Small intestine (tissue), 7 donors: ENCODE data around the gene IL17B. TPM values are rescaled to one million over a fixed set of nuclear protein-coding genes. Genes with fewer than 3 reads are reported as not detected.

Experiments
- DNase-seq, 2 donors: peaks; one replicate each; pipeline versions ENCODE4 v3.0.0 to v3.0.0-alpha.2; 2013
- FAIRE-seq: peaks from 2 replicates; lab custom pipeline; 2012; peaks lifted over from hg19 to GRCh38; lab: Jason Lieb, UNC
- H3K27ac ChIP-seq, 3 donors: one replicate each; pipeline ENCODE4 v1.5.1; 2013; ENCODE audit warnings: low read length in 2 of 3, mild to moderate bottlenecking in 2 of 3, control low read depth in 1 of 3, inconsistent platforms in 1 of 3, low read depth in 1 of 3, moderate library complexity in 1 of 3
- H3K27me3 ChIP-seq, 3 donors: one replicate each; pipeline ENCODE4 v1.6.1; 2013; ENCODE audit warnings: low read length in 3 of 3, inconsistent platforms in 1 of 3; ENCODE audit not compliant: control insufficient read depth in 3 of 3, insufficient read depth in 3 of 3
- H3K36me3 ChIP-seq, 3 donors: one replicate each; pipeline ENCODE4 v1.6.1; 2013; ENCODE audit warnings: low read length in 3 of 3, inconsistent platforms in 1 of 3, low read depth in 1 of 3, mild to moderate bottlenecking in 1 of 3, moderate library complexity in 1 of 3; ENCODE audit not compliant: control insufficient read depth in 3 of 3, insufficient read depth in 2 of 3
- H3K4me1 ChIP-seq, 3 donors: one replicate each; pipeline ENCODE4 v1.6.1; 2013; ENCODE audit warnings: low read length in 2 of 3, inconsistent platforms in 1 of 3, low read depth in 1 of 3, mild to moderate bottlenecking in 1 of 3, moderate library complexity in 1 of 3; ENCODE audit not compliant: control insufficient read depth in 3 of 3, insufficient read depth in 2 of 3
- H3K4me3 ChIP-seq, 3 donors: one replicate each; pipeline ENCODE4 v1.5.1; 2013; ENCODE audit warnings: low read length in 3 of 3, control low read depth in 1 of 3, inconsistent platforms in 1 of 3, low read depth in 1 of 3, mild to moderate bottlenecking in 1 of 3, moderate library complexity in 1 of 3
- H3K9me3 ChIP-seq, 2 donors: one replicate each; pipeline ENCODE4 v1.6.1; 2013; ENCODE audit warnings: low read depth in 1 of 2, low read length in 1 of 2; ENCODE audit not compliant: control insufficient read depth in 2 of 2, insufficient read depth in 1 of 2
- WGBS, 3 donors: extraction: QIAGEN DNeasy Blood & Tissue Kit; methylation state at CpG; one replicate each; pipeline ENCODE4 v1.1.7; 2013; 5-methylcytosine and 5-hydroxymethylcytosine counted together
- polyA plus RNA-seq, 4 donors: library from polyadenylated mRNA; stranded (reverse) in 3 of 4; unstranded in 1 of 4; fragments of 200-250 nt in 3 of 4; fragments of 120-200 nt in 1 of 4; gene quantifications; one replicate each; pipeline versions ENCODE4 v1.2.1 to v1.2.3, GENCODE V29; 2013
- donor health status: healthy with polysubstance abuse.
- donor health status: control.
- donor health status: control.
- donor health status: Bipolar disorder and iron deficiency.
- donor health status: healthy.

The IL17B gene
- polyA plus RNA-seq, 4 donors, result 0.98 to 2.1 TPM; not detected in 2

GRCh38 chr5:149381986-149382338 is 2.9 kb upstream of the IL17B start:
- Histone ChIP-seq H3K9me3 (no peaks in the 10 kb centered on the region), H3K27me3 (peaks cover 0 to 3% (median 0%) of the 10 kb centered on the region in 3 donors), H3K4me3 (no peak overlapping the region), H3K4me1 (peaks cover 0 to 19% (median 0%) of the 10 kb centered on the region in 3 donors), H3K27ac (peak overlapping the region in 2 of 3 donors; percentile 68 to 86), H3K36me3 (no peaks in the 10 kb centered on the region)
- 34 to 37% (median 36%) methylated on average over 16 of the region's 16 CpGs for WGBS, 3 donors
- FAIRE-seq, result no peak
- DNase-seq, result peak; percentile 60 to 82

- Histone ChIP-seq H3K27me3 (peaks cover 0 to 3% (median 0%) of the 10 kb centered on the region in 3 donors), H3K4me3 (no peak overlapping the region), H3K36me3 (peaks cover 0 to 4% (median 0%) of the 10 kb centered on the region in 3 donors), H3K9me3 (no peaks in the 10 kb centered on the region), H3K27ac (peak overlapping the region in 2 of 3 donors; percentile 68 to 78), H3K4me1 (peaks cover 0 to 18% (median 0%) of the 10 kb centered on the region in 3 donors)
- no peak for DNase-seq
- no peak for FAIRE-seq
- WGBS, 3 donors, result 51 to 57% (median 56%) methylated on average over 8 of the region's 8 CpGs
Measured at GRCh38 chr5:149381261-149381985, 2.3 kb upstream of the IL17B start.

- no peak overlapping the region for H3K4me3 ChIP-seq
- FAIRE-seq (no peak), DNase-seq (no peak)
- H3K27ac ChIP-seq, result peak overlapping the region in 2 of 3 donors; percentile 78 to 80
- peaks cover 0 to 10% (median 0%) of the 10 kb centered on the region in 3 donors for H3K4me1 ChIP-seq
- peaks cover 0 to 4% (median 0%) of the 10 kb centered on the region in 3 donors for H3K36me3 ChIP-seq
- 68 to 81% (median 78%) methylated on average over 16 of the region's 16 CpGs for WGBS, 3 donors
- peaks cover 0 to 3% (median 0%) of the 10 kb centered on the region in 3 donors for H3K27me3 ChIP-seq
- H3K9me3 ChIP-seq, result no peaks in the 10 kb centered on the region
Measured at GRCh38 chr5:149380466-149381121, 1.5 kb upstream of the IL17B start.

DNA sequence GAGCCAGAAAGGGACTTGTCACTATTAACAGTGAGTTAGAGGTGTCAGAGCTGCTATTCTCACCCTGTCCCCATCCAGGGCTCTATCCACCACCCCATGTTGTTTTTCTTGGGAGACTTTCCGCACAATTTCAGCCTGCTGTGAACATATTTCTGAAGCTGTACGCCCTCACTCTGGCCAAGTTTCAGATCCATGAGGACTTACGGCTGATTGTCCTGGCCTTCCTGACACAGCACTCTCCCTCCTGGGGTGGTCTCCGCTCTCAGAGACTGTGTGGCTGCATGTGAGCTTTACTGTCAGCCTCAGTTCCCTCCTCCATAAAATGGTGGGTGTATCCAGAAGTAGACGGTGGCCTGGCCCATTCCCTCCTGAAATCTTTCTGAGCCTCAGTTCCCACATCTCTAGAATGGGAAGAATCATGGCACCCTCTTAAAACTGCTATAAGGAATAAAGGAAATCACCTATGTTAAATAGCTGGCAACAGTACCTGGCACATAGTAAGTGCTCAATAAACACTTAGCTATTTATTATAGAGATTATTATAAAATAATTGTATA is 804 bp upstream of the IL17B start:
- Histone ChIP-seq H3K27ac (peak overlapping the region in 2 of 3 donors; percentile 76 to 78), H3K4me1 (peaks cover 0 to 6% (median 0%) of the 10 kb centered on the region in 3 donors)

DNA sequence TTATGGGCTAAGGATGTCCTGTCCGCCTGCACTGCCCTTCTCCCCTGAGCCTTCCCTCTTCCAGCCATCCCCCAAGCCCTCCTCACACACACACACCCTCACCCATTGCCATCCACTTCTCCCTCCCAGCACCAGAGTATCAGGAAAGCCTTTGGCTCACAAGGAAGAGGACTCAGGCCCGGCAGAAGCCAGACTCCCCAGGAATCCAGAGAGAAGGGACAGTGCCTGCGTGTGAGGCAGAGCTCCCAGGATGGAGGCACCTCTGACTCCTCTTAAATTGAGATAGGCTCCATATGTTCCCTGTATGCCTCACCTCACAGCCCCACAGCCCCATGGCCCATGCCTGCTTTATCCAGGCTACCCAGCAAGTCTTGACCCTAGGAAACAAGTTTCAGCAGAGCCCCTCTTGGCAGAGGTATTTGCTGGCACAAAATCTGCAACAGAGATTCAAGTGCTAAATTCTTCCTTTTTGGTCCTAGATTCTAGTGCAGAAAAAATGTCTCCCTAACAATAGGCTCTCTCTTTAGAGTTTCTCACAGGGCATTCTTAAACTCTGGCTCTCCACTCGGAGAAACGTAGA is 761 bp downstream of the IL17B start:
- peaks cover 0 to 6% (median 0%) of the 10 kb centered on the region in 3 donors for H3K36me3 ChIP-seq
- H3K9me3 ChIP-seq, result no peaks in the 10 kb centered on the region
- peak overlapping the region in 2 of 3 donors; percentile 49 to 76 for H3K27ac ChIP-seq
- FAIRE-seq (no peak), DNase-seq (no peak)
- no peak overlapping the region for H3K4me3 ChIP-seq
- peaks cover 0 to 6% (median 0%) of the 10 kb centered on the region in 3 donors for H3K4me1 ChIP-seq
- 65 to 68% (median 66%) methylated on average over 5 of the region's 5 CpGs for WGBS, 3 donors
- H3K27me3 ChIP-seq, result peaks cover 0 to 3% (median 0%) of the 10 kb centered on the region in 3 donors

More for the DNA sequence above, 804 bp upstream of the IL17B start:
- Histone ChIP-seq H3K27me3 (peaks cover 0 to 3% (median 0%) of the 10 kb centered on the region in 3 donors), H3K9me3 (no peaks in the 10 kb centered on the region), H3K4me3 (no peak overlapping the region), H3K36me3 (peaks cover 0 to 4% (median 0%) of the 10 kb centered on the region in 3 donors)
- DNase-seq (no peak), FAIRE-seq (no peak)
- 77 to 95% (median 92%) methylated on average over 5 of the region's 5 CpGs for WGBS, 3 donors

- H3K36me3 ChIP-seq, result peaks cover 0 to 6% (median 0%) of the 10 kb centered on the region in 3 donors
- peaks cover 0 to 3% (median 0%) of the 10 kb centered on the region in 3 donors for H3K27me3 ChIP-seq
- no peaks in the 10 kb centered on the region for H3K9me3 ChIP-seq
- FAIRE-seq (no peak), DNase-seq (no peak)
- no peak overlapping the region for H3K4me3 ChIP-seq
- peaks cover 0 to 6% (median 0%) of the 10 kb centered on the region in 3 donors for H3K4me1 ChIP-seq
- 91 to 93% (median 93%) methylated on average over 7 of the region's 7 CpGs for WGBS, 3 donors
- H3K27ac ChIP-seq, result no peak overlapping the region
Measured at GRCh38 chr5:149376711-149377447, 2.2 kb downstream of the IL17B start.

DNA sequence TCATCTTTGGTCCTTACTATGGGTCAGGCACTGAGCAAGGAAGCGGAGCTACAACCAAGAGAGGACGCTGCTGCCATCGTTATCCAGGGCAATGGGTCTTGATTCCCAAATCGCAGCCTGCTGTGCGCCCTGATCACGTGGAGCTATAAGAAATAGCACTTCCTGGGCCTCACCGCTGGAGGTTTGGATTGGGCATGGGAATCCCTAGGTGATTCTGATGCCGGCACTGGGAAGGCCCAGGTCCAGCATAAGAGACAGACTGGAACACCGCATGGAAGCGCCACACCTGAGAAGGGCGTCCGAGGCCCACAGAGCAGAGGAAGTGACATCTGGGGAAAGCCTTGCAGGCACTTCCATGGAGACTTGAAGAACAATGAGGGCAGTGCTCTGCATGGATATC is 3.0 kb downstream of the IL17B start:
- Histone ChIP-seq H3K36me3 (peaks cover 0 to 6% (median 0%) of the 10 kb centered on the region in 3 donors), H3K4me1 (peaks cover 0 to 2% (median 0%) of the 10 kb centered on the region in 3 donors), H3K27me3 (peaks cover 0 to 3% (median 0%) of the 10 kb centered on the region in 3 donors), H3K27ac (no peak overlapping the region), H3K4me3 (no peak overlapping the region), H3K9me3 (no peaks in the 10 kb centered on the region)
- DNase-seq, result no peak
- no peak for FAIRE-seq
- 93 to 96% (median 95%) methylated on average over 12 of the region's 12 CpGs for WGBS, 3 donors
